Kidney epithelial cell (primary cell): Measurements from ENCODE around the gene DSCAML1. TPM values are rescaled to one million over a fixed set of nuclear protein-coding genes. Genes with fewer than 3 reads are reported as not detected.

Experiments
- DNase-seq: peaks from one replicate; pipeline ENCODE4 v3.0.0-alpha.2; 2010; ENCODE audit warnings: low read depth
- H3K27me3 ChIP-seq: 2 replicates; pipeline ENCODE4 v1.6.0; 2011; ENCODE audit warnings: low read length; ENCODE audit not compliant: control insufficient read depth, insufficient read depth
- H3K36me3 ChIP-seq: 2 replicates; pipeline ENCODE4 v1.5.1; 2011; ENCODE audit warnings: low read length; ENCODE audit not compliant: control insufficient read depth, insufficient read depth
- H3K4me3 ChIP-seq: 2 replicates; pipeline ENCODE4 v1.5.1; 2011; ENCODE audit warnings: low read depth, mild to moderate bottlenecking, control low read depth, low read length
- CTCF ChIP-seq: IDR thresholded peaks from 2 replicates; pipeline ENCODE4 v1.5.1; 2011; ENCODE audit warnings: mild to moderate bottlenecking, moderate library complexity, low read length, control low read depth, inconsistent platforms; ENCODE audit not compliant: insufficient read depth, poor library complexity, severe bottlenecking
- total RNA-seq: library from RNA; depleted of rRNA; stranded (reverse); fragments of >200 nt; gene quantifications from 2 replicates; pipeline ENCODE4 v1.2.3, GENCODE V29; 2015

DSCAML1 gene
- total RNA-seq, 1 donor from 2014 or later: 3.1 TPM

GRCh38 chr11:117817368-117818040 is 20.5 kb upstream of the DSCAML1 start:
- no peaks in the 10 kb centered on the region for H3K27me3 ChIP-seq
- TF ChIP-seq CTCF: peak; percentile 99
- DNase-seq: peak; percentile 67
- no peaks in the 10 kb centered on the region for H3K36me3 ChIP-seq
- peak overlapping the region; percentile 49 for H3K4me3 ChIP-seq

GRCh38 chr11:117816846-117817367 is 19.9 kb upstream of the DSCAML1 start:
- H3K36me3 ChIP-seq: no peaks in the 10 kb centered on the region
- H3K27me3 ChIP-seq: no peaks in the 10 kb centered on the region
- peak overlapping the region; percentile 49 for H3K4me3 ChIP-seq
- DNase-seq: no peak
- no peak for TF ChIP-seq CTCF

- no peaks in the 10 kb centered on the region for H3K36me3 ChIP-seq
- peak; percentile 3 for TF ChIP-seq CTCF
- H3K27me3 ChIP-seq: no peaks in the 10 kb centered on the region
- peak overlapping the region; percentile 49 for H3K4me3 ChIP-seq
- no peak for DNase-seq
These were observed 19.2 kb upstream of the DSCAML1 start for GRCh38 chr11:117816151-117816741.

DNA sequence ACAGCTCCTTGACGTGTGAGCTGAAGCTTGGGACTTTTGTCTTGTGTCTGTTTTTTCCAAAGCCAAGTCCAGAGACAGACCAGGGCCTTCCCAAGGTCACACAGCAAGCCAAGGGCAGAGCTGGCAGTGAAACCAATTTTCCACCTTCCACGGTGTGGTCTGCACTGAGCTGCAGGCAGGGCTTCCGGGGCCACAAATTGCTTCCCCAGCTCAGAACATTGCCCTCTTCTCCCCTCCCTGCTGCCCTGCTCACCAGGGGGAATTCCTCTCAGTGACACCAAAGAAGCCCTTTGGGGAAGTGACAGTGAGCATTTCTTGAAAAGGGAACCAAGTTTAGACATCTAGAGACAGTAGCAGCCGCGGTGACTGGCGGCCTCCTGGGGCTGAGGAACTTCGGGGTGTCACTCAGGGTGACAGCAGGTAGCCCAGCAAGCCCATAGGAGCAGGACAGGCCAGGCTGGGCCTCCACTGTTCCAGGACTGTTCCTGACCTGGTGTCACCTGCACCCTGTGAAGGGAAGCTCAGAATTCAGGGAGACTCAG is 18.3 kb upstream of the DSCAML1 start:
- DNase-seq: no peak
- H3K36me3 ChIP-seq: no peaks in the 10 kb centered on the region
- peak overlapping the region; percentile 49 for H3K4me3 ChIP-seq
- no peaks in the 10 kb centered on the region for H3K27me3 ChIP-seq
- no peak for TF ChIP-seq CTCF

GRCh38 chr11:117814766-117815261 is 17.8 kb upstream of the DSCAML1 start:
- Histone ChIP-seq H3K36me3 (no peaks in the 10 kb centered on the region), H3K4me3 (peak overlapping the region; percentile 49), H3K27me3 (no peaks in the 10 kb centered on the region)
- TF ChIP-seq CTCF: no peak
- peak; percentile 94 for DNase-seq
